ENCODE measurements around the gene ST6GAL1. TPM values are rescaled to one million over a fixed set of nuclear protein-coding genes. Genes with fewer than 3 reads are reported as not detected.

Gene ST6GAL1
- total RNA-seq, 1 experiment from 2014 or later, result 74.2 TPM

- Histone ChIP-seq H3K27ac (ENCODE audit: low read depth, low read length, poor library complexity, severe bottlenecking) (no peak overlapping the region), H3K27me3 (replicated peaks; ENCODE audit: insufficient read depth, low read depth, low read length, poor library complexity) (no peaks in the 10 kb centered on the region), H3K4me3 (ENCODE audit: low read depth, low read length, poor library complexity, severe bottlenecking) (no peak overlapping the region), H3K4me1 (ENCODE audit: insufficient read depth, low read length, poor library complexity, severe bottlenecking) (peaks cover 21% of the 10 kb centered on the region), H3K36me3 (ENCODE audit: insufficient read depth, low read length, poor library complexity, severe bottlenecking) (no peaks in the 10 kb centered on the region), H3K9me3 (ENCODE audit: low read depth, low read length, poor library complexity, severe bottlenecking) (no peaks in the 10 kb centered on the region)
- POLR2A ChIA-PET (ENCODE audit: low non-redundant PET), result no interaction called here
- no TSS peak for BruUV-seq (replicated peaks)
- intact Hi-C loops (cut with micrococcal nuclease; ENCODE audit: unreplicated experiment), result no loop called here
- CTCF ChIA-PET, result no interaction called here
- TF ChIP-seq CTCF (conservative IDR thresholded peaks at IDR 0.05; ENCODE audit: low read depth, low read length) (no peak), EZH2 (IDR thresholded peaks at IDR 0.05; ENCODE audit: borderline replicate concordance, low read depth, low read length, poor library complexity, severe bottlenecking) (no peak)
- DNase-seq (ENCODE audit: low spot score), result no peak
These were observed 84.1 kb downstream of the ST6GAL1 start for GRCh38 chr3:187014417-187014864.

DNA sequence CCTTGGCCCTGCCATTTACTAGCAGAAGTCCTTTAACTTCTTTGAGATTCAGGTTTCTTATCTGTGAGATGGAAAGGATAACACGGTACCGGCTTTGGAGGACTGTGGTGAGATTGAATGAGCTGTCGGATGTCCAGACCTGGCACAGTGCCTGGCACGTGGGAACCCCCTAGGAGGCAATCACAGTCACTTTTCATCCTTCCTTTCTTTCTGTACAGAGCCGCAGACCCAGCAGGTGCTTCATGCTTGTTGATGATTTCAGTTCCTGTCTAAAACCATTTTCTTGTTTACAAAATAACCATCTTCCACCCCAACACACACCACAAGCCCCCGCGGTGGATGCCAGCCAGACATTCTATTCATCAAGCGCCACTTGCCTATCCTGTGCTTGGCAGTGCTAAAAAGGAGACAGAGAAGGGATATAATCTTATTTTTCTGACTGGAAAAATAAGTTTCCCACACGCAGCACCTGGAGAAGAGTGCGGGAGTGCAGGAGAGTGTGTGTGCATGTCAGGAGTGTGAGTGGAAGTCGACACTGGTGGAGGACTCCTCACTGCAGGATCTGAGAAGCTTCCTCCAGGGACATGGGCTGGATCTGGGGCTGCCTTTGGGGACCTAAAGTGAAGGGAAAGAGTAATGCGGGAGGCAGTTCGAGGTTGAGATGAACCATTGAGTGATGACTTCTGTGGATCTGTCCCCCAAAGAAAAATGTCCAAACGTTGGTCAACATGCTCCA, 85.7 kb downstream of the ST6GAL1 start:
- H3K27ac ChIP-seq (ENCODE audit: low read depth, low read length, poor library complexity, severe bottlenecking), result no peak overlapping the region
- intact Hi-C loops (cut with micrococcal nuclease; ENCODE audit: unreplicated experiment), result no loop called here
- no peaks in the 10 kb centered on the region for H3K36me3 ChIP-seq (ENCODE audit: insufficient read depth, low read length, poor library complexity, severe bottlenecking)
- peak; percentile 42 for DNase-seq (ENCODE audit: low spot score)
- no TSS peak for BruUV-seq (replicated peaks)
- TF ChIP-seq CTCF (conservative IDR thresholded peaks at IDR 0.05; ENCODE audit: low read depth, low read length) (no peak), EZH2 (IDR thresholded peaks at IDR 0.05; ENCODE audit: borderline replicate concordance, low read depth, low read length, poor library complexity, severe bottlenecking) (no peak)
- CTCF ChIA-PET, result interaction anchor here (1.0 kb wide), 1 partner anchor 179 kb away, joined by 3 read pairs; no protein-coding TSS in a partner anchor
- H3K27me3 ChIP-seq (replicated peaks; ENCODE audit: insufficient read depth, low read depth, low read length, poor library complexity), result no peaks in the 10 kb centered on the region
- H3K9me3 ChIP-seq (ENCODE audit: low read depth, low read length, poor library complexity, severe bottlenecking), result no peaks in the 10 kb centered on the region
- peaks cover 21% of the 10 kb centered on the region for H3K4me1 ChIP-seq (ENCODE audit: insufficient read depth, low read length, poor library complexity, severe bottlenecking)
- no peak overlapping the region for H3K4me3 ChIP-seq (ENCODE audit: low read depth, low read length, poor library complexity, severe bottlenecking)
- POLR2A ChIA-PET (ENCODE audit: low non-redundant PET), result no interaction called here

DNA sequence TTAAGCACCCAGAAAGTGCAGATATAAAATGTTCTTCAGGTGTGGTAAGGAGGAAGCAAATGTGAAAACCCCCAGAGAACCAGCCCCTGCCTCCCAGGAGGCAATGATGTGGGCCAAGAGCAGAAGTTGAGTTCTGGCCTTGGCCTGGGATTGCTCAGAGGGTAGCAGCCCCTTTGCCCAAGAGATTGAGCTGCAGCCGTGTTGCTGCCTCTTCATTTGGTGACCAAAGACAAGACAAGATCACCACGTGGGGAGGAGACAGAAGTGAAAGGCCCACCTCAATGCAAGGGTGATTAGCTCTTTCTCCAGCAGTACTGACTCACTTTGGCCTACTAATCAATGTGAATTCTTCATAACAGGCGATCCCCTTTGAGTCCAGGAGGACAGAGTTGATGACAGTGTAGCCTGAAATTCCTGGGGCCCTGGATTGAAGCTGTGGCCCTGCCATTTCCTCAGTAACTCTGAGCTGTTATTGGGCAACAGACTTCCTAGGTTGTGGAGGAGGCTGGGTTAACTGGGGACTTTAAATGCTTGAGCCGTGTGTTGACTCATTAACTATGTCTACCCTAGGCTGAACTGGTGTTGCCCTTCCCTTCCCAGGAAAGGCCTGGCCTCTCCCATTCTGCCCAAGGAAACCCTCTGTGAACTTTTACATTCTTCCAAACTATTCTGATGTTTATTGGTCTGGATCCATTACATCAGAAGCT, 86.5 kb downstream of the ST6GAL1 start:
- intact Hi-C loops (cut with micrococcal nuclease; ENCODE audit: unreplicated experiment), result no loop called here
- Histone ChIP-seq H3K4me3 (ENCODE audit: low read depth, low read length, poor library complexity, severe bottlenecking) (no peak overlapping the region), H3K27ac (ENCODE audit: low read depth, low read length, poor library complexity, severe bottlenecking) (no peak overlapping the region), H3K9me3 (ENCODE audit: low read depth, low read length, poor library complexity, severe bottlenecking) (no peaks in the 10 kb centered on the region), H3K27me3 (replicated peaks; ENCODE audit: insufficient read depth, low read depth, low read length, poor library complexity) (no peaks in the 10 kb centered on the region), H3K4me1 (ENCODE audit: insufficient read depth, low read length, poor library complexity, severe bottlenecking) (peaks cover 21% of the 10 kb centered on the region), H3K36me3 (ENCODE audit: insufficient read depth, low read length, poor library complexity, severe bottlenecking) (no peaks in the 10 kb centered on the region)
- no TSS peak for BruUV-seq (replicated peaks)
- TF ChIP-seq EZH2 (IDR thresholded peaks at IDR 0.05; ENCODE audit: borderline replicate concordance, low read depth, low read length, poor library complexity, severe bottlenecking) (no peak), CTCF (conservative IDR thresholded peaks at IDR 0.05; ENCODE audit: low read depth, low read length) (no peak)
- DNase-seq (ENCODE audit: low spot score), result no peak
- ChIA-PET POLR2A (ENCODE audit: low non-redundant PET) (no interaction called here), CTCF (interaction anchor here (1.0 kb wide), 1 partner anchor 178 kb away, joined by 3 read pairs; no protein-coding TSS in a partner anchor)

Measured in A673 (cell line).